DND-41 (cell line): ENCODE results near the gene MBLAC2.
A peak's percentile ranks its signal among the peaks of the same experiment; 100 is the strongest.

Experiments
- ATAC-seq: fragments of 200-7000 bp; cut with Tn5 transposase; 3 replicates; pipeline ENCODE4 v1.9.1; 2021; ENCODE audit warnings: low read depth; ENCODE audit not compliant: insufficient read depth
- DNase-seq: peaks from one replicate; pipeline ENCODE4 v3.0.0-alpha.2; 2020
- H2AFZ ChIP-seq: 2 replicates; pipeline ENCODE4 v1.6.0; 2012; ENCODE audit warnings: low read depth, low read length
- H3K27ac ChIP-seq: 2 replicates; pipeline ENCODE4 v1.5.1; 2012; ENCODE audit warnings: low read length, inconsistent platforms
- H3K27me3 ChIP-seq: fragments of 200-600 bp; sonication (generic); 2 replicates; pipeline ENCODE4 v1.6.0; 2012; ENCODE audit warnings: low read length, mild to moderate bottlenecking, inconsistent platforms; ENCODE audit not compliant: insufficient read depth, poor library complexity
- H3K36me3 ChIP-seq: 2 replicates; pipeline ENCODE4 v1.5.1; 2012; ENCODE audit warnings: low read length, inconsistent platforms; ENCODE audit not compliant: insufficient read depth
- H3K4me1 ChIP-seq: 2 replicates; pipeline ENCODE4 v1.5.1; 2012; ENCODE audit warnings: mild to moderate bottlenecking, low read length; ENCODE audit not compliant: insufficient read depth
- H3K4me2 ChIP-seq: 2 replicates; pipeline ENCODE4 v1.6.0; 2012; ENCODE audit warnings: mild to moderate bottlenecking, moderate library complexity, low read length, inconsistent platforms; ENCODE audit not compliant: insufficient read depth
- H3K4me3 ChIP-seq, 2 experiments: fragments of 200-600 bp in 1 of 2; shearing (Covaris generic) in 1 of 2; 2 replicates each; pipeline ENCODE4 v1.5.1; 2012 to 2016; ENCODE audit warnings: inconsistent platforms in 2 of 2, low read length in 2 of 2, mild to moderate bottlenecking in 2 of 2, low read depth in 1 of 2, moderate library complexity in 1 of 2
- H3K79me2 ChIP-seq: 2 replicates; pipeline ENCODE4 v1.6.0; 2012; ENCODE audit warnings: low read length, inconsistent platforms; ENCODE audit not compliant: insufficient read depth
- H3K9ac ChIP-seq: 2 replicates; pipeline ENCODE4 v1.6.0; 2012; ENCODE audit warnings: low read depth, mild to moderate bottlenecking, inconsistent platforms, low read length, moderate library complexity
- H3K9me3 ChIP-seq: 2 replicates; pipeline ENCODE4 v1.5.1; 2012; ENCODE audit warnings: low read length, moderate library complexity, mild to moderate bottlenecking, inconsistent platforms; ENCODE audit not compliant: insufficient read depth, severe bottlenecking
- H4K20me1 ChIP-seq: 2 replicates; pipeline ENCODE4 v1.6.0; 2012; ENCODE audit warnings: low read length; ENCODE audit not compliant: insufficient read depth
- EZH2 ChIP-seq: IDR thresholded peaks from 3 replicates; pipeline ENCODE4 v1.6.1; 2012; ENCODE audit warnings: borderline replicate concordance, low read depth, mild to moderate bottlenecking, moderate library complexity, low read length, inconsistent platforms; ENCODE audit not compliant: severe bottlenecking
- TF ChIP-seq, protein P1 (sequence below): IDR thresholded peaks from 2 replicates; pipeline ENCODE4 v1.5.1; 2012; ENCODE audit warnings: borderline replicate concordance, low read length, moderate library complexity, mild to moderate bottlenecking; ENCODE audit not compliant: poor library complexity, severe bottlenecking; ENCODE audit errors: extremely low read depth

The MBLAC2 gene

DNA sequence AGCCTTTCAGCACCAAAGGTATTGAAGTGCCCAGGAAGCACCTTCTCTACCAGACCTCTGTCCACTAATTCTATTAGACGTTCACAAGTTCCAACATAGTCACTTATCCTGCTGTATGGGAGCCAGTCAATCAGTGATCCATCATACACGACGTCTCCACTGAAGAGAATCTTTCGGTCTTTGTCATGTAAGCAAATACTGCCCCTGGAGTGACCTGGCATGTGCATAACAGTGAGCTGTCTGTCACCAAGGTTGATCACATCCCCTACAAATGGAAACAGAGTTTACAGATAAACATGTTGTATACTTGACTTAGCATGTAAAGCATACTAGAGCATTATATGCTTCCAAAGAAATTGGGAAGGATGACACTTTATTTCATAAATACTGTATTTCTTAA, 13.3 kb downstream of the MBLAC2 start:
- Histone ChIP-seq H4K20me1 (no peaks in the 10 kb centered on the region), H2AFZ (no peak overlapping the region), H3K79me2 (no peaks in the 10 kb centered on the region), H3K4me2 (no peak overlapping the region), H3K9me3 (no peaks in the 10 kb centered on the region), H3K27ac (no peak overlapping the region), H3K9ac (no peak overlapping the region), H3K4me3 (no peak overlapping the region), H3K36me3 (no peaks in the 10 kb centered on the region), H3K27me3 (no peaks in the 10 kb centered on the region), H3K4me1 (no peaks in the 10 kb centered on the region)
- DNase-seq = no peak
- TF ChIP-seq, protein P1, sequence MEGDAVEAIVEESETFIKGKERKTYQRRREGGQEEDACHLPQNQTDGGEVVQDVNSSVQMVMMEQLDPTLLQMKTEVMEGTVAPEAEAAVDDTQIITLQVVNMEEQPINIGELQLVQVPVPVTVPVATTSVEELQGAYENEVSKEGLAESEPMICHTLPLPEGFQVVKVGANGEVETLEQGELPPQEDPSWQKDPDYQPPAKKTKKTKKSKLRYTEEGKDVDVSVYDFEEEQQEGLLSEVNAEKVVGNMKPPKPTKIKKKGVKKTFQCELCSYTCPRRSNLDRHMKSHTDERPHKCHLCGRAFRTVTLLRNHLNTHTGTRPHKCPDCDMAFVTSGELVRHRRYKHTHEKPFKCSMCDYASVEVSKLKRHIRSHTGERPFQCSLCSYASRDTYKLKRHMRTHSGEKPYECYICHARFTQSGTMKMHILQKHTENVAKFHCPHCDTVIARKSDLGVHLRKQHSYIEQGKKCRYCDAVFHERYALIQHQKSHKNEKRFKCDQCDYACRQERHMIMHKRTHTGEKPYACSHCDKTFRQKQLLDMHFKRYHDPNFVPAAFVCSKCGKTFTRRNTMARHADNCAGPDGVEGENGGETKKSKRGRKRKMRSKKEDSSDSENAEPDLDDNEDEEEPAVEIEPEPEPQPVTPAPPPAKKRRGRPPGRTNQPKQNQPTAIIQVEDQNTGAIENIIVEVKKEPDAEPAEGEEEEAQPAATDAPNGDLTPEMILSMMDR = no peak
- no peak for TF ChIP-seq EZH2
- no peak for ATAC-seq

DNA sequence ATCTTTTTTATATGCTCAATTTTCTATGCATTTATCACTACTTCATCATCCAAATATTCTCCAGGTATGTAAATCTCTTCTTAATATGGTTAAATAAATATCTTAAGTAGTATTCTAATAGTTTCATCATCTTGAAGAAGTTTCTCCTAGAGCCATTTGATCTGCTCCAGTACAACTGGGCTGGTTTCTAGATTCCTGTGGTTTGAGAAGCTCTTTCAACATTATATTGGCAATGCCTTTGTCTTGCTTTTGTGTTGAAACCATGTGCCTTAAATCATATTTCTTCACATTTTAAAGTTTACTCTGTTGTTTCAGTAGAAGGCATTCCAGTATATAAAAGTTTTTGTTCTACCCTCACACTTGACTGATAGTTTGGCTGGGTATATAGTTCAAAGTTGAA, 27.6 kb downstream of the MBLAC2 start:
- Histone ChIP-seq H3K4me2 (no peak overlapping the region), H3K4me1 (no peaks in the 10 kb centered on the region)

DNA sequence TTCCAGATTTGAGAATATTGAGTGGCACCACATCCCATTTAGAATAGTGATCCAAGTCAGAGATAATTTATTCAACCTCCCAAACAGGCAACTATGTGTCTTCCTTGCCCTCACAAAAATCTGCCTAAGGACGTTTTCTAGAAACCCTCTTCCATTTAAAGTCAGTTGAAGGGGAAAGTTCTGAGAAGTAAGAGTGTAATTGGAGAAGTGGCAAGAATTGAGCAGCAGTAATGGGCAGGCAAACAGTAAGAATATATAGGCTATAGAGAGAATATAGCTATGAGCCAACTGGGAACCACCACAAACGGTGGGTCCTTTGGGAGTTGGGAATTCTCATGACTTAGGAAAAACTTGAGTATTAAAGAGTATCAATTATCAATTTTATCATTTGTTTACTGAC, 33.9 kb downstream of the MBLAC2 start:
- ATAC-seq (no peak), DNase-seq (no peak)
- no peak overlapping the region for H3K4me3 ChIP-seq
- no peaks in the 10 kb centered on the region for H4K20me1 ChIP-seq
- H3K27me3 ChIP-seq = peaks cover 17% of the 10 kb centered on the region
- no peaks in the 10 kb centered on the region for H3K79me2 ChIP-seq
- no peaks in the 10 kb centered on the region for H3K36me3 ChIP-seq
- H2AFZ ChIP-seq = peak overlapping the region; percentile 57
- no peak for TF ChIP-seq EZH2
- H3K27ac ChIP-seq = no peak overlapping the region
- H3K9me3 ChIP-seq = no peaks in the 10 kb centered on the region
- no peak overlapping the region for H3K4me2 ChIP-seq
- H3K9ac ChIP-seq = no peak overlapping the region
- H3K4me1 ChIP-seq = peaks cover 11% of the 10 kb centered on the region

More for the DNA sequence above, 27.6 kb downstream of the MBLAC2 start:
- Histone ChIP-seq H3K27me3 (no peaks in the 10 kb centered on the region), H2AFZ (no peak overlapping the region), H3K79me2 (no peaks in the 10 kb centered on the region), H3K4me3 (no peak overlapping the region), H4K20me1 (no peaks in the 10 kb centered on the region), H3K9ac (no peak overlapping the region), H3K9me3 (no peaks in the 10 kb centered on the region), H3K27ac (no peak overlapping the region), H3K36me3 (no peaks in the 10 kb centered on the region)
- TF ChIP-seq, protein P1 = no peak
- no peak for TF ChIP-seq EZH2
- DNase-seq (no peak), ATAC-seq (no peak)

DNA sequence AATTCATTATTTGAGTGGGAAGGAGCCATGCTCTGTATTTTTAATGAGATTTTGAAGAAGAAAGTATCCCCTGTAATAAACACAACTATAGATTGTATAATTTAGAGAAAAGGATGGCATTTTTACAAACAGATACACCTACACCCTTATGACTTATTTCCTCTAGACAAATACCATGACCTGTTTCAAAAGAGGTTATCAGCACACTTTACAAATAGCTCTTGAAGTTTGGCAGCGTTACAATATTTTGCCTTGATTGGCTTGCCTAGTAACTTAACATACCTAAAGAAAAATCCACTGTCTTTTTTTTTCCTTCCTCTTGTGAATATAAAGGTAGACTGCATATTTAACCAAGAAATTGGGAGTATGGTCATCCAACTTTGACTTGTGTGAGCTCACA, 36.5 kb downstream of the MBLAC2 start:
- Histone ChIP-seq H3K27ac (no peak overlapping the region), H3K36me3 (no peaks in the 10 kb centered on the region), H3K9ac (no peak overlapping the region), H3K4me2 (no peak overlapping the region), H3K27me3 (peaks cover 17% of the 10 kb centered on the region), H3K79me2 (no peaks in the 10 kb centered on the region), H4K20me1 (no peaks in the 10 kb centered on the region), H3K4me1 (peaks cover 11% of the 10 kb centered on the region), H2AFZ (no peak overlapping the region), H3K9me3 (no peaks in the 10 kb centered on the region), H3K4me3 (no peak overlapping the region)
- DNase-seq (no peak), ATAC-seq (no peak)
- no peak for TF ChIP-seq EZH2
- TF ChIP-seq, protein P1 = no peak
